ENCODE results near the gene F2. TPM values are rescaled to one million over a fixed set of nuclear protein-coding genes. Genes with fewer than 3 reads are reported as not detected.

The F2 gene
- total RNA-seq, 1 donor = not detected

- TF ChIP-seq, protein P1, sequence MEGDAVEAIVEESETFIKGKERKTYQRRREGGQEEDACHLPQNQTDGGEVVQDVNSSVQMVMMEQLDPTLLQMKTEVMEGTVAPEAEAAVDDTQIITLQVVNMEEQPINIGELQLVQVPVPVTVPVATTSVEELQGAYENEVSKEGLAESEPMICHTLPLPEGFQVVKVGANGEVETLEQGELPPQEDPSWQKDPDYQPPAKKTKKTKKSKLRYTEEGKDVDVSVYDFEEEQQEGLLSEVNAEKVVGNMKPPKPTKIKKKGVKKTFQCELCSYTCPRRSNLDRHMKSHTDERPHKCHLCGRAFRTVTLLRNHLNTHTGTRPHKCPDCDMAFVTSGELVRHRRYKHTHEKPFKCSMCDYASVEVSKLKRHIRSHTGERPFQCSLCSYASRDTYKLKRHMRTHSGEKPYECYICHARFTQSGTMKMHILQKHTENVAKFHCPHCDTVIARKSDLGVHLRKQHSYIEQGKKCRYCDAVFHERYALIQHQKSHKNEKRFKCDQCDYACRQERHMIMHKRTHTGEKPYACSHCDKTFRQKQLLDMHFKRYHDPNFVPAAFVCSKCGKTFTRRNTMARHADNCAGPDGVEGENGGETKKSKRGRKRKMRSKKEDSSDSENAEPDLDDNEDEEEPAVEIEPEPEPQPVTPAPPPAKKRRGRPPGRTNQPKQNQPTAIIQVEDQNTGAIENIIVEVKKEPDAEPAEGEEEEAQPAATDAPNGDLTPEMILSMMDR (IDR thresholded peaks at IDR 0.05; ENCODE audit: insufficient read depth, low read length) = no peak
- no peak overlapping the region for H3K4me3 ChIP-seq (ENCODE audit: low read depth, low read length)
- DNase-seq (ENCODE audit: low read depth) = no peak
These were observed 6.6 kb downstream of the F2 start for GRCh38 chr11:46725338-46726205.

DNA sequence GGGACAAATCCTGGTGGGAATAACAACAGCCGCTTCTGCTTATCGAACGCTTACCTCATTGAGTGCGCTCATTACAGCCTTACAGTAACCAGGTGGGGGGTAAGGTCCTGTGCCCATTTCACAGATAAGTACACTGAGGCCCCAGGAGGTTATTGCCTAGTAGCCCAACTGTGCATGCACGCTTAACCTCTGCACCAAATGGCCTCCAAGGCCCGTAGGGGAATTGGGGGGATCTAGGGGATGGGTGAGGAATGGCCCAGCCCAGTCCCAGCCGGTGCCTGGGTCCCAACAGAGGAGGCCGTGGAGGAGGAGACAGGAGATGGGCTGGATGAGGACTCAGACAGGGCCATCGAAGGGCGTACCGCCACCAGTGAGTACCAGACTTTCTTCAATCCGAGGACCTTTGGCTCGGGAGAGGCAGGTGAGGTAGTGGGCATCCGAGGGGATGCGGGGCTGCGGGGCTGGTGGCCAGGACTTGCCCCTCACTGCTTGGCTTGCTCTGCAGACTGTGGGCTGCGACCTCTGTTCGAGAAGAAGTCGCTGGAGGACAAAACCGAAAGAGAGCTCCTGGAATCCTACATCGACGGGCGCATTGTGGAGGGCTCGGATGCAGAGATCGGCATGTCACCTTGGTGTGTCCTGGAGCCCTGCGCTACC is 7.3 kb downstream of the F2 start:
- H3K4me3 ChIP-seq (ENCODE audit: low read depth, low read length) = no peak overlapping the region
- TF ChIP-seq, protein P1 (IDR thresholded peaks at IDR 0.05; ENCODE audit: insufficient read depth, low read length) = no peak
- DNase-seq (ENCODE audit: low read depth) = no peak

DNA sequence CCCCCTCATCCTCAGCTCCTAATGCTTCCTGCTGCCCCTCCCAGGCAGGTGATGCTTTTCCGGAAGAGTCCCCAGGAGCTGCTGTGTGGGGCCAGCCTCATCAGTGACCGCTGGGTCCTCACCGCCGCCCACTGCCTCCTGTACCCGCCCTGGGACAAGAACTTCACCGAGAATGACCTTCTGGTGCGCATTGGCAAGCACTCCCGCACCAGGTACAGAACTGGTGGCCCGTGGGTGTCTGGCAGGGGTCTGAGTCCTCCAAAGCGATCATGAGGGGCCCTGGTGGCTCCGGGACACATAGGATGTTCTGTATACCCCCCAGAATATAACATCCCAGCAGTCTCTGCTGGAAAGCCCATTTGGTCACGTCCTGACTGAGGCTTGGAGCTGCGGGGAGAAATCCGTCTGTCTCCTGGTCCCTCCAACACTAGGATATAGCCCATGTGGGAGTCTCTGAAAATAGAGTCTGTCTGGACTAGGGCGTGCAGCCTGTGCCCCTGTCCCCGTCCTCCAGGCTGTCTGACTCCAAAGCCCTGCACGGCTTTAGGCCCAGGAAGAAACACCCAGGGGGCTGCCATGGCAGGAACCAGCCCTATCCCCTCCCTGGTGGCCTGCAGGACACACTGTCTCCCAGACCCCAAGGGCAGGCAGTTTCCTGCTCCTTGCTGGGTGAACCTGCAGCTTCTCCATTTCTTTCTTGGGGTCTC is 9.1 kb downstream of the F2 start:
- no peak for DNase-seq (ENCODE audit: low read depth)
- TF ChIP-seq, protein P1 (IDR thresholded peaks at IDR 0.05; ENCODE audit: insufficient read depth, low read length) = no peak
- no peak overlapping the region for H3K4me3 ChIP-seq (ENCODE audit: low read depth, low read length)

DNA sequence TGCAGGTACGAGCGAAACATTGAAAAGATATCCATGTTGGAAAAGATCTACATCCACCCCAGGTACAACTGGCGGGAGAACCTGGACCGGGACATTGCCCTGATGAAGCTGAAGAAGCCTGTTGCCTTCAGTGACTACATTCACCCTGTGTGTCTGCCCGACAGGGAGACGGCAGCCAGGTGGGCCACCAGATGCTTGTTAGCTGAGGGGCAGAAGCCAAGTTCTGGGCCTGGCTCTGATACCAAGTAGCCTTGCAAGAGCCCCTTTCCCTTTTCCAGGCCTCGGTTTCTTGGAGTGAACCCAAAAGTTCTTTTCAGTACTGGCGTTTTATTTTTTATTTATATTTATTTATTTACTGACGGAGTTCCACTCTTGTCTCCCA is 9.6 kb downstream of the F2 start:
- TF ChIP-seq, protein P1 (IDR thresholded peaks at IDR 0.05; ENCODE audit: insufficient read depth, low read length) = no peak
- DNase-seq (ENCODE audit: low read depth) = no peak
- H3K4me3 ChIP-seq (ENCODE audit: low read depth, low read length) = no peak overlapping the region

GRCh38 chr11:46729110-46730027 is 10.4 kb downstream of the F2 start:
- TF ChIP-seq, protein P1 (IDR thresholded peaks at IDR 0.05; ENCODE audit: insufficient read depth, low read length) = no peak
- H3K4me3 ChIP-seq (ENCODE audit: low read depth, low read length) = no peak overlapping the region
- DNase-seq (ENCODE audit: low read depth) = peak; percentile 10

DNA sequence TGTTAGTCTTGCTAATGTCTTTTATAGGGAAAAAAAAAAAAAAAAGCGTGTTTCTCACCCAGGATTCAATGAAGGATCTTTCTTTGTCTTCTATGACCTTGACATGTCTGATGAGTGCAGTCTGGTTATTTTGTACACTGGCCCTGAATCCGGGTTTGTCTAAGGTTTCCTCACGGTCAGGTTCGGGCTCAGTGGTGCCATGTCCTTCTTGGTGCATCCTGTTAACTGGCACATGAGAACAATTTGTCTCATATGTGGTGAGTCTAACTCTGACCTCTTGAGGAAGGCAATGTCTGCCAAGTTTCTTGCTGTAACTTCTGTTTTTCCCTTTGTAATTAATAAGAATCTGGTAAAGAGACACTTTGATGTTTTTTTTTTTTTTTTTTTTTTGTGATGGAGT is 12.5 kb downstream of the F2 start:
- H3K4me3 ChIP-seq (ENCODE audit: low read depth, low read length) = no peak overlapping the region
- no peak for DNase-seq (ENCODE audit: low read depth)
- TF ChIP-seq, protein P1 (IDR thresholded peaks at IDR 0.05; ENCODE audit: insufficient read depth, low read length) = no peak

Measured in fibroblast of the aortic adventitia (primary cell).